GM18870 (cell line): ENCODE data around the gene HS2ST1.
"Not testable (repeated sequence)": the region's sequence is repeated elsewhere in the genome, so short reads cannot be mapped to it uniquely, and the experiment has no call there.

Source experiments
- ATAC-seq: cut with Tn5 transposase; IDR thresholded peaks from one replicate; pipeline ENCODE4 v1.9.1; 2021; ENCODE audit warnings: moderate library complexity; ENCODE audit not compliant: unreplicated experiment

Gene HS2ST1

GRCh38 chr1:87004857-87005256, 90.4 kb downstream of the HS2ST1 start:
- ATAC-seq, result no peak

- peak; percentile 61 for ATAC-seq
Measured at GRCh38 chr1:87007323-87007722, 92.9 kb downstream of the HS2ST1 start.

GRCh38 chr1:87013385-87013784, 99.0 kb downstream of the HS2ST1 start:
- ATAC-seq, result not testable (repeated sequence)

GRCh38 chr1:87017998-87018672, 103.7 kb downstream of the HS2ST1 start:
- ATAC-seq, result no peak

- ATAC-seq, result no peak
Measured at GRCh38 chr1:87023326-87023725, 108.9 kb downstream of the HS2ST1 start.

- ATAC-seq, result peak; percentile 77
Measured at GRCh38 chr1:87024936-87025540, 110.6 kb downstream of the HS2ST1 start.

GRCh38 chr1:87027561-87027960, 113.1 kb downstream of the HS2ST1 start:
- ATAC-seq, result not testable (repeated sequence)

- no peak for ATAC-seq
Measured at GRCh38 chr1:87028576-87028975, 114.1 kb downstream of the HS2ST1 start.

GRCh38 chr1:87030740-87031690, 116.6 kb downstream of the HS2ST1 start:
- ATAC-seq, result peak; percentile 95

GRCh38 chr1:87034351-87034750, 119.9 kb downstream of the HS2ST1 start:
- no peak for ATAC-seq

- ATAC-seq, result no peak
Measured at GRCh38 chr1:87039096-87039495, 124.7 kb downstream of the HS2ST1 start.

GRCh38 chr1:87042111-87042811, 127.8 kb downstream of the HS2ST1 start:
- ATAC-seq, result no peak

GRCh38 chr1:87044424-87044823, 130.0 kb downstream of the HS2ST1 start:
- ATAC-seq, result peak; percentile 44

GRCh38 chr1:87044840-87045239, 130.4 kb downstream of the HS2ST1 start:
- ATAC-seq, result peak; percentile 39

GRCh38 chr1:87045761-87046304, 131.4 kb downstream of the HS2ST1 start:
- ATAC-seq, result no peak

- no peak for ATAC-seq
Measured at GRCh38 chr1:87046951-87047350, 132.5 kb downstream of the HS2ST1 start.

- ATAC-seq, result no peak
Measured at GRCh38 chr1:87048237-87048636, 133.8 kb downstream of the HS2ST1 start.

- no peak for ATAC-seq
Measured at GRCh38 chr1:87051965-87052364, 137.5 kb downstream of the HS2ST1 start.

- no peak for ATAC-seq
Measured at GRCh38 chr1:87052400-87052799, 138.0 kb downstream of the HS2ST1 start.

- ATAC-seq, result no peak
Measured at GRCh38 chr1:87052961-87053360, 138.5 kb downstream of the HS2ST1 start.

GRCh38 chr1:87053446-87053845, 139.0 kb downstream of the HS2ST1 start:
- no peak for ATAC-seq
